Measurements from ENCODE around the gene ANKFY1.
A peak's percentile ranks its signal among the peaks of the same experiment; 100 is the strongest.

The ANKFY1 gene

GRCh38 chr17:4152471-4152870 lies 111.3 kb downstream of the ANKFY1 start:
- DNase-seq (ENCODE audit: low read depth, low spot score): peak; percentile 29
- TF ChIP-seq, protein P1, sequence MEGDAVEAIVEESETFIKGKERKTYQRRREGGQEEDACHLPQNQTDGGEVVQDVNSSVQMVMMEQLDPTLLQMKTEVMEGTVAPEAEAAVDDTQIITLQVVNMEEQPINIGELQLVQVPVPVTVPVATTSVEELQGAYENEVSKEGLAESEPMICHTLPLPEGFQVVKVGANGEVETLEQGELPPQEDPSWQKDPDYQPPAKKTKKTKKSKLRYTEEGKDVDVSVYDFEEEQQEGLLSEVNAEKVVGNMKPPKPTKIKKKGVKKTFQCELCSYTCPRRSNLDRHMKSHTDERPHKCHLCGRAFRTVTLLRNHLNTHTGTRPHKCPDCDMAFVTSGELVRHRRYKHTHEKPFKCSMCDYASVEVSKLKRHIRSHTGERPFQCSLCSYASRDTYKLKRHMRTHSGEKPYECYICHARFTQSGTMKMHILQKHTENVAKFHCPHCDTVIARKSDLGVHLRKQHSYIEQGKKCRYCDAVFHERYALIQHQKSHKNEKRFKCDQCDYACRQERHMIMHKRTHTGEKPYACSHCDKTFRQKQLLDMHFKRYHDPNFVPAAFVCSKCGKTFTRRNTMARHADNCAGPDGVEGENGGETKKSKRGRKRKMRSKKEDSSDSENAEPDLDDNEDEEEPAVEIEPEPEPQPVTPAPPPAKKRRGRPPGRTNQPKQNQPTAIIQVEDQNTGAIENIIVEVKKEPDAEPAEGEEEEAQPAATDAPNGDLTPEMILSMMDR (IDR thresholded peaks at IDR 0.05; ENCODE audit: insufficient read depth, low read length, missing control alignments): no peak
- ChIA-PET POLR2A (interaction anchor here (2.3 kb wide), 1 partner anchor 10 kb away, joined by 9 read pairs; the partner anchor contains the start of genes CYB5D2 and ZZEF1), CTCF (interaction anchor here (1.4 to 1.9 kb wide), 2 partner anchors 9 to 11 kb away, joined by 4 to 5 read pairs; partner anchors contain the start of genes CYB5D2 and ZZEF1)
- H3K4me3 ChIP-seq (ENCODE audit: low read depth, low read length): no peak overlapping the region

DNA sequence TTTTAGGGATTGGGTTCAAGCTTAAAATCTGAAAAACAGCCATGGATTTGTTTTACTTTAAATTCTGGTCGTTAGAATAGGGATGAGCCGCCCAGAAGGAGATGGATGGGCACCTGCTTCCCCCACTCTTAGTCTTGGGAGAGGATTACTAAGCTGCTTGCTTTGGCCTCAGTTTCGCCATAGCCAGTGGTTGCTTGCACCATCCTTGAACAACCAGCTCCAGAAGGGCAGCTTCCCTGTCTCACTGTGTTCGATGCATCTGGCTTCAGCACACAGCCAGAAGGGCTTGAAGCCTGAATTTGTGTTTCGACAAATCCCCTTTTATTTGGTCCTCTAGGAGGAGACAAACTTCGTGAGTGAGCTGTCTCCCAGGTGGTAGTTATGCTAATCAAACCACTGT lies 113.7 kb downstream of the ANKFY1 start:
- no peak overlapping the region for H3K4me3 ChIP-seq (ENCODE audit: low read depth, low read length)
- DNase-seq (ENCODE audit: low read depth, low spot score): no peak
- ChIA-PET CTCF (no interaction called here), POLR2A (interaction anchor here (0.6 kb wide), 1 partner anchor 218 kb away, joined by 3 read pairs; no protein-coding TSS in a partner anchor)
- TF ChIP-seq, protein P1 (IDR thresholded peaks at IDR 0.05; ENCODE audit: insufficient read depth, low read length, missing control alignments): no peak

DNA sequence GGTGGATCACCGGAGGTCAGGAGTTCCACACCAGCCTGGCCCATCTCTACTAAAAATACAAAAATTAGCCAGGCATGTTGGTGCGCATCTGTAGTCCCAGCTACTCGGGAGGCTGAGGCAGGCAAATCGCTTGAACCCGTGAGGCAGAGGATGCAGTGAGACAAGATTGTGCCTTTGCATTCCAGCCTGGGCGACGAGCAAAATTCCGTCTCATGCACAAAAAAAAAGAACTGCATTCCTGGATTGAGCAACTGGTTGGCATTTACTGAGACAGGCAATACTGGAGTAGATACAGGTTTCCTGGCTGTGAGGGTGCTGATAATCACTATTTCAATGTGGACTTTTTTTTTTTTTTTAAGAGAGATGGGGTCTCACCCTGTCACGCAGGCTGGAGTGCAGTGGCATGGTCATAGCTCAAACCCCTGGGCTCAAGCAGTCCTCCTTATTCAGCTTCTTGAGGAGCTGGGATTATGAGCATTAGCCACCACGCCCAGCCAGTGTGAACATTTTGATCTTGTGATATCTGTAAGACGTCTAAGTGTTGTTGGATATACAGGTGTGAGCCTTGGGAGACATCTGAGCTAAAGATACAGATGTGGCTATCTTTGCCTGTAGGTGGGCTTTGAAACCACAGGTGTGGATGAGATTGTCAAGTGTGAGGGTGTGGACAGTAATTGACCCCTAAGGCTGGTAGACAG lies 115.0 kb downstream of the ANKFY1 start:
- DNase-seq (ENCODE audit: low read depth, low spot score): no peak
- POLR2A ChIA-PET: no interaction called here
- TF ChIP-seq, protein P1 (IDR thresholded peaks at IDR 0.05; ENCODE audit: insufficient read depth, low read length, missing control alignments): no peak
- CTCF ChIA-PET: no interaction called here
- H3K4me3 ChIP-seq (ENCODE audit: low read depth, low read length): no peak overlapping the region

DNA sequence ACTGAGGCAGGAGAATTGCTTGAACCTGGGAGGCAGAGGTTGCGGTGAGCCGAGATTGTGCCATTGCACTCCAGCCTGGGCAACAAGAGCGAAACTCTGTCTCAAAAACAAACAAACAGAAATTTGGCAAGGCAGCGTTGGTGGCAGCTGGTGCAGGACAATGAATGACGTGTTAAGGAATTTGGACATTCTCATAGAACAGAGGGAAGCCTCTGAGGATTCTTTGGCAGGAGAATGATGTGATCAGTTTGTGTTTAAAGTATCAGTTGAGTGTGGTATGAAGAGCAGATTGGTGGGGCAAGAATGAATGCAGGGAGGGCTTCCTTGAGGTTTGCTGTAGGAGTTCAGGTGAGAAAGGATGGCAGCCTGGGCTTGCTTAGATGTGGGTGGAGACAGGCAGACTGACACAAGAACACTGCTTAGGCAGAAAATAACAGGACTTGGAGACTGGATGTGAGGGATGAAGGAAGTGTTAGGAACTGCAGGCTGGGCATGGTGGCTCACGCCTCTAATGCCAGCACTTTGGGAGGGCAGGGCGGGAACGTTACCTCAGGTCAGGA lies 115.9 kb downstream of the ANKFY1 start:
- POLR2A ChIA-PET: no interaction called here
- DNase-seq (ENCODE audit: low read depth, low spot score): no peak
- TF ChIP-seq, protein P1 (IDR thresholded peaks at IDR 0.05; ENCODE audit: insufficient read depth, low read length, missing control alignments): no peak

GRCh38 chr17:4146641-4147040 lies 117.1 kb downstream of the ANKFY1 start:
- no peak overlapping the region for H3K4me3 ChIP-seq (ENCODE audit: low read depth, low read length)
- POLR2A ChIA-PET: no interaction called here
- DNase-seq (ENCODE audit: low read depth, low spot score): no peak
- CTCF ChIA-PET: interaction anchor here (1.0 kb wide), 1 partner anchor 9 kb away, joined by 3 read pairs; no protein-coding TSS in a partner anchor
- TF ChIP-seq, protein P1 (IDR thresholded peaks at IDR 0.05; ENCODE audit: insufficient read depth, low read length, missing control alignments): no peak

More for the DNA sequence above, 115.9 kb downstream of the ANKFY1 start:
- CTCF ChIA-PET: no interaction called here
- H3K4me3 ChIP-seq (ENCODE audit: low read depth, low read length): no peak overlapping the region

DNA sequence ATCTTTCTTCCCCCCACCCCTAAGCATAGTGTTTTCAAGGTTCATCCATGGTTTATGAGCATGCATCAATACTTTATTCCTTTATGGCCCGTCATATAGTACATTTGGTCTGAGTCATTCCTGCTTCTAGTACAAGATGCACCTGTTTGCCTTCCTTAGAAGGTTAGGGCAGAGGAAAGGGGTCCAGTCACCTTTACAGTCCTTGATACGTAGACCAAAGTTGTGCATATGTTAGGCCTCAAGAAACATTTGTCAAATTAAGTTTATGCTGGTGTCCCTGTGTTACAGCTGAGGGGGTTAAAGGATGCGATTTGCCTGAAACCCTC lies 119.4 kb downstream of the ANKFY1 start:
- DNase-seq (ENCODE audit: low read depth, low spot score): no peak
- CTCF ChIA-PET: interaction anchor here (0.6 to 0.7 kb wide), 2 partner anchors 8 to 268 kb away, joined by 3 to 4 read pairs; no protein-coding TSS in a partner anchor
- POLR2A ChIA-PET: interaction anchor here (0.5 to 2.6 kb wide), 2 partner anchors 13 to 18 kb away, joined by 3 to 19 read pairs; no protein-coding TSS in a partner anchor
- TF ChIP-seq, protein P1 (IDR thresholded peaks at IDR 0.05; ENCODE audit: insufficient read depth, low read length, missing control alignments): no peak
- H3K4me3 ChIP-seq (ENCODE audit: low read depth, low read length): peak overlapping the region; percentile 88

All from AG04449 (cell line).